PFSK-1 (cell line): ENCODE results near the gene ZMYND11.

Experiments
- POLR2AphosphoS5 ChIP-seq: IDR thresholded peaks from 2 replicates; pipeline ENCODE4 v1.6.1; 2012; ENCODE audit warnings: low read depth, mild to moderate bottlenecking, control low read depth, low read length, moderate library complexity
- SIN3A ChIP-seq: IDR thresholded peaks from 2 replicates; pipeline ENCODE4 v1.6.1; 2012; ENCODE audit warnings: mild to moderate bottlenecking, low read length, moderate library complexity, borderline replicate concordance; ENCODE audit not compliant: insufficient read depth
- TAF1 ChIP-seq: IDR thresholded peaks from 2 replicates; pipeline ENCODE4 v1.6.1; 2012; ENCODE audit warnings: low read length, control low read depth, borderline replicate concordance; ENCODE audit not compliant: insufficient read depth
- TF ChIP-seq, protein P1 (sequence below), 2 experiments: IDR thresholded peaks; 2 replicates each; pipeline versions ENCODE4 v1.6.1 to v1.8.0; 2011 to 2012; ENCODE audit warnings: low read depth in 2 of 2, low read length in 2 of 2, control low read depth in 1 of 2, inconsistent platforms in 1 of 2, mild to moderate bottlenecking in 1 of 2, moderate library complexity in 1 of 2; ENCODE audit not compliant: insufficient read depth in 1 of 2

DNA sequence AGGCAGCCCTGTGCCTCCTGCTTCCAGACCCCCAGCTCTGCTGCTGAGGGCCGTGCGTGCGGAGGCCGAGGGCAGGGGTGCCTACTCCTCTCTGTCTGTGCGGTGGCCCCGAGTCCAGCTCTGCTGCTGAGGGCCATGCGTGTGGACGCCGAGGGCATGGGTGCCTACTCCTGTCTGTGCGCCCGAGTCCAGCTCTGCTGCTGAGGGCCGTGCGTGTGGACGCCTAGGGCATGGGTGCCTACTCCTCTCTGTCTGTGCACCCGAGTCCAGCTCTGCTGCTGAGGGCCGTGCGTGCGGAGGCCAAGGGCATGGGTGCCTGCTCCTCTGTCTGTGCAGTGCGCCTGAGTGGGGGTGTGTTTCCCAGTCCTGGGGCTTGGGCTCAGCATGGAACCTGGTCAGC is 142.7 kb downstream of the ZMYND11 start:
- TF ChIP-seq SIN3A (no peak), TAF1 (no peak), POLR2AphosphoS5 (no peak)
- TF ChIP-seq, protein P1, sequence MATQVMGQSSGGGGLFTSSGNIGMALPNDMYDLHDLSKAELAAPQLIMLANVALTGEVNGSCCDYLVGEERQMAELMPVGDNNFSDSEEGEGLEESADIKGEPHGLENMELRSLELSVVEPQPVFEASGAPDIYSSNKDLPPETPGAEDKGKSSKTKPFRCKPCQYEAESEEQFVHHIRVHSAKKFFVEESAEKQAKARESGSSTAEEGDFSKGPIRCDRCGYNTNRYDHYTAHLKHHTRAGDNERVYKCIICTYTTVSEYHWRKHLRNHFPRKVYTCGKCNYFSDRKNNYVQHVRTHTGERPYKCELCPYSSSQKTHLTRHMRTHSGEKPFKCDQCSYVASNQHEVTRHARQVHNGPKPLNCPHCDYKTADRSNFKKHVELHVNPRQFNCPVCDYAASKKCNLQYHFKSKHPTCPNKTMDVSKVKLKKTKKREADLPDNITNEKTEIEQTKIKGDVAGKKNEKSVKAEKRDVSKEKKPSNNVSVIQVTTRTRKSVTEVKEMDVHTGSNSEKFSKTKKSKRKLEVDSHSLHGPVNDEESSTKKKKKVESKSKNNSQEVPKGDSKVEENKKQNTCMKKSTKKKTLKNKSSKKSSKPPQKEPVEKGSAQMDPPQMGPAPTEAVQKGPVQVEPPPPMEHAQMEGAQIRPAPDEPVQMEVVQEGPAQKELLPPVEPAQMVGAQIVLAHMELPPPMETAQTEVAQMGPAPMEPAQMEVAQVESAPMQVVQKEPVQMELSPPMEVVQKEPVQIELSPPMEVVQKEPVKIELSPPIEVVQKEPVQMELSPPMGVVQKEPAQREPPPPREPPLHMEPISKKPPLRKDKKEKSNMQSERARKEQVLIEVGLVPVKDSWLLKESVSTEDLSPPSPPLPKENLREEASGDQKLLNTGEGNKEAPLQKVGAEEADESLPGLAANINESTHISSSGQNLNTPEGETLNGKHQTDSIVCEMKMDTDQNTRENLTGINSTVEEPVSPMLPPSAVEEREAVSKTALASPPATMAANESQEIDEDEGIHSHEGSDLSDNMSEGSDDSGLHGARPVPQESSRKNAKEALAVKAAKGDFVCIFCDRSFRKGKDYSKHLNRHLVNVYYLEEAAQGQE (IDR thresholded peaks at IDR 0.05; ENCODE audit: insufficient read depth in 1 of 2, low read depth in 2 of 2, low read length in 2 of 2): no peak
